ENCODE measurements around the gene SPSB2.
A peak's percentile ranks its signal among the peaks of the same experiment; 100 is the strongest.
"Not testable (repeated sequence)": the region's sequence is repeated elsewhere in the genome, so short reads cannot be mapped to it uniquely, and the experiment has no call there.

The SPSB2 gene

DNA sequence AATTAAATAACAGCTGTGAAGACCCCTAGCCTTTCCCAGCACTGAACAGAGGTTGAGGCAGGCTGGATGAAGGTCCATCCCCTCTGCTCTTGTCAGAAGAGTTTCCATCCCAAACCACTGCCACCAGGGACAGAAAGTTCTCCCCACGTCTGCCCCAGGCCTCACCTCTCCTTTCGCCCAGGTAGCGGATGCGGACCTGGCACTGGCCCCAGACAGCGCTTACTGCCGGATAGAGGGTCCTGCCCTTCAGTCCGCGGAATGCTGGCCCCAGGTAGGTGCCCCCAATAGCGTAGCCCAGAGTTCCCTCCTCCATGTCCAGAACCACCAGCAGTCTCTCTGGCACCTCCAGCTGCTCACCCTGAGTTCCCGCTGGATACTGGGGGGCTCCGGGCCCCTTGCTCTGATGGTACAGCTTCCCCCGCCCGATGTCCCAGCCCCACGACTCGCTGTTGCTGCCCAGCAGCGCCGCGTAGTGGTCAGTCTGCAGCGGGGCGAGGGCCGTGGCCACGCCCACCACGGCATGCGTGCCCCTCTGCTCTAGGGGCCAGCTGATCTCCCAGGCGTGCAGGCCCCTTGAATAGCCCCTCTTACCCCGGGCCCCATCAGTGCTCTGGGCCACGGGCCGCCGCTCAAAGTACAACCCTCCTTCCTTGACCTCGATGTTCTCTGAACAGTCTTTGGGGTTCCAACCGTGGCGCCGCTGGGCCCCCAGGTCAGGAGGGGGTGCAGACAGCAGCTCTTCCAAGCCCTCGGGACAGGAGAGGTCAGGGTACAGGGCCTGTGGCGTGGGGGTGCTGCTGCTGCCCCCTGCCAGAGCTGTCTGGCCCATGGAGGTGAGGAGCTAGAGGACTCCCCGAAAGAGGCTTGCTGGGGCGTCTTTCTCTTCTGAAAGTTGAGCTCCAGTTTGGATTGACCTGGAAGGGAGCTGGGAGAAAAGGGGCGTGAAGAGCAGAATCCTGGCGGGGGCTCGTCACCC is 742 bp downstream of the SPSB2 start:
- peak; percentile 65 for DNase-seq (ENCODE audit: low read depth, low spot score)
- peak overlapping the region; percentile 85 for H3K4me3 ChIP-seq (ENCODE audit: low read length)

DNA sequence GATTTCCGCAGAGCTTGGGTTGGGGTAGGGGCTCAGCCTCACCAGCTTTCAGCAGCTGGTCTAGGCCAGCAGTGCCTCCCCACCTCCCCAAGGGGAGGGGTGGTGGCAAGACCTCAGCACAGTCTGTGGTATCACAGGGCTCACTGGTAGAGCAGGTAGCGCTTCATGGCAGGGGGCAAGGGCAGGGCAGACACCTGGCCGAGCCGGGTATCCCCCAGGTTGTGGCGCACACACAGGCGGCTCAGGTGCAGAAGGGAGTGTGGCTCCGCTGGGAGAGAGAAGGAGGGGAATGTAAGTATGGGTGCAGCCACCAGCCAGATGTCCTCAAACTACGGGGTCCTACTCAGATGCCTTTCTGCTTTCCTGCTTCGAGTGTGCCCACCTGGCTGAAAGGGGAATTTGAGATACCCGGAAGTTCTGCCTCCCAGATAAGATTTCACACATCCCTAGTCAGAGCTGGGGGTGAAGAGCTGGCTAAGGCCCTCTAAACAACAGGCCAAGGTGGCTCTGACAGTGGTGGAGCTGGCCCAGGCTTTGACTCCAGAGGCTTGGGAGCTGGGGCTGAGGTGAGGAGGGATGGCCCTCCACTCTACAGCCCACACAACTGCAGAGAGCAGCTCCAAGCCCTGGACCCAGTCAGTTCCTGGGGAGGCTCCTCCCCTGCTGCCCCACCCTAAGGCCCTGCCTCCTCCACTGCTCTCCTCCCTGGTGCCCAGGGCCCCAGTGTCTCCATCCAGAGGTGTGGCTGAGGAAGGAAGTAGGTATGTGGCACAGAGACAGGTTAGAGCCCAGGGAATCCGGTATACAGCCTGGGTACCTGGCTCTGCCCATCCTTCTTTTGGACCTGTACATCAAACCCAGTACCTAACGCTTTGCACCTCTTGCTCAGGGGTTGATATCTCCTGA is 1.8 kb downstream of the SPSB2 start:
- no peak overlapping the region for H3K4me3 ChIP-seq (ENCODE audit: low read length)
- DNase-seq (ENCODE audit: low read depth, low spot score), result no peak

DNA sequence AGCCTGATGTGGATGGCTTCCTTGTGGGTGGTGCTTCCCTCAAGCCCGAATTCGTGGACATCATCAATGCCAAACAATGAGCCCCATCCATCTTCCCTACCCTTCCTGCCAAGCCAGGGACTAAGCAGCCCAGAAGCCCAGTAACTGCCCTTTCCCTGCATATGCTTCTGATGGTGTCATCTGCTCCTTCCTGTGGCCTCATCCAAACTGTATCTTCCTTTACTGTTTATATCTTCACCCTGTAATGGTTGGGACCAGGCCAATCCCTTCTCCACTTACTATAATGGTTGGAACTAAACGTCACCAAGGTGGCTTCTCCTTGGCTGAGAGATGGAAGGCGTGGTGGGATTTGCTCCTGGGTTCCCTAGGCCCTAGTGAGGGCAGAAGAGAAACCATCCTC is 2.8 kb downstream of the SPSB2 start:
- H3K4me3 ChIP-seq (ENCODE audit: low read length); DNase-seq (ENCODE audit: low read depth, low spot score): not testable (repeated sequence)

DNA sequence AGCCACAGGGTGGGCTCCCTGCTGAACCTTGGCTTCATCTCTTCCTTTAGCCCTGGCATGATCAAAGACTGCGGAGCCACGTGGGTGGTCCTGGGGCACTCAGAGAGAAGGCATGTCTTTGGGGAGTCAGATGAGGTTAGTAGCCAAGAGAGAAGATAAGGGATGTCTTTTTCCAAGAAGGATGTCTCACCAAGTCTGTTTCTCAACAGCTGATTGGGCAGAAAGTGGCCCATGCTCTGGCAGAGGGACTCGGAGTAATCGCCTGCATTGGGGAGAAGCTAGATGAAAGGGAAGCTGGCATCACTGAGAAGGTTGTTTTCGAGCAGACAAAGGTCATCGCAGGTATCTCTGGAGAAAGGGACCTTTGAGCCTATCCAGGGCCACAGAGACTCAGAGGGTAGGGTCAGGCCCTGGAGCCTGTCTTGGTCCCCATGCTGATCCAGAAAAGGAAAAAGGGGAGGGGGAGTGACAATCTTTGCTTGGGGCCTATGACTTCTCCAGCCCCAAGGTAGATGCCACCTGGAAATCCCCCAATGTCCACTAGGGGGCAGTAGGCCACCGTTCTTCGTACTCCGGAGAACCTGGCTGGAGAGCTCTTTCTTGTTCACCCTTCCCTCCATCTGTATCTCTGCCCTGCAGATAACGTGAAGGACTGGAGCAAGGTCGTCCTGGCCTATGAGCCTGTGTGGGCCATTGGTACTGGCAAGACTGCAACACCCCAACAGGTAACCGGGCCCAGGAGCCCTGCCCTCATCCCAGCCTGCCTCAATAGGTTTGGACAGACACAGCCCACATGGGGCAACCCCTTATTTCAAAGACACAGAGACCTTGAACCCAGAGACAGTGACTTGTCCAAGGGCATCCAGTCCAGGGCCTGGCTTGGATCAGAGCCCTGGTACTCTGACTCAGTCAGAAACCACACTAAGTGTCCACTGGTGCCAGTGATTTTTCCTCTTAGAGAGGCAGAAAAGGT is 3.8 kb downstream of the SPSB2 start:
- peak; percentile 76 for DNase-seq (ENCODE audit: low read depth, low spot score)
- H3K4me3 ChIP-seq (ENCODE audit: low read length), result peak overlapping the region; percentile 95

DNA sequence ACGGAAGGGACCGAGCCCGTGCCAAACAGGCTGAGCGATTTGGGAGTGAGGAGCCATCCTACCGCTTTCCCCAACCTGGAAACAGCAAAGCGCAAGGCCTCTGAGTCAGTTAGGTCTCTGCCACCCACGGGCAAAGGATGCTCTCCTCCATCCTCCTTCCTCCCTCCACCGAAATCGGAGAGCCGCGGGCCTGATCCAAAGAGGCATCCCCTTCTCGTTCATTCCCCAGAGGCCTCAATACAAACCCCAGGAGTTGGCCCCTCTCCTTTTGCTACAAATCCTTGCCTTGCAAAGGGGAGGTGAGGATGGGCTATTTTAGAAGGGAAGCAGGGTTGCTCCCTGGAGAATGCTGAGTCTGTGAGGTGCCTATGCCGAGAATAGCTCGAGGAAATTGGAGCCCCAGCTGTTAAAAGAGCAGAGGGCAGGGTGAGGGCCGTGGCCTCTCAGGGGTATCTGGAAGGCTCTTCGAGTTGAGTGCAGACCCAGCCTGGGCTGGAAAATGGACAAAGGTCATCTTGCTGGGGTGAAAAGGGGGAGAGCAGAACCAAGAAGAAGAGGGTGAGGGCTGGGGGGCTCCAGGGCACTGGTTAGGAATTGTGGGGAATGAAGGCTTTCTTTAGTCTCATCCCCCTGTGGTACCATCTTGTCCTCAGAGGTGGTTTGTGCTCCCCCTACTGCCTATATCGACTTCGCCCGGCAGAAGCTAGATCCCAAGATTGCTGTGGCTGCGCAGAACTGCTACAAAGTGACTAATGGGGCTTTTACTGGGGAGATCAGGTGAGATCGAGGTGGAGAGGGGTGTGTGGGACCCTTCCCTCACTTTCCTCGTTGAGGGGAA is 4.7 kb downstream of the SPSB2 start:
- H3K4me3 ChIP-seq (ENCODE audit: low read length), result peak overlapping the region; percentile 95
- DNase-seq (ENCODE audit: low read depth, low spot score), result peak; percentile 38

DNA sequence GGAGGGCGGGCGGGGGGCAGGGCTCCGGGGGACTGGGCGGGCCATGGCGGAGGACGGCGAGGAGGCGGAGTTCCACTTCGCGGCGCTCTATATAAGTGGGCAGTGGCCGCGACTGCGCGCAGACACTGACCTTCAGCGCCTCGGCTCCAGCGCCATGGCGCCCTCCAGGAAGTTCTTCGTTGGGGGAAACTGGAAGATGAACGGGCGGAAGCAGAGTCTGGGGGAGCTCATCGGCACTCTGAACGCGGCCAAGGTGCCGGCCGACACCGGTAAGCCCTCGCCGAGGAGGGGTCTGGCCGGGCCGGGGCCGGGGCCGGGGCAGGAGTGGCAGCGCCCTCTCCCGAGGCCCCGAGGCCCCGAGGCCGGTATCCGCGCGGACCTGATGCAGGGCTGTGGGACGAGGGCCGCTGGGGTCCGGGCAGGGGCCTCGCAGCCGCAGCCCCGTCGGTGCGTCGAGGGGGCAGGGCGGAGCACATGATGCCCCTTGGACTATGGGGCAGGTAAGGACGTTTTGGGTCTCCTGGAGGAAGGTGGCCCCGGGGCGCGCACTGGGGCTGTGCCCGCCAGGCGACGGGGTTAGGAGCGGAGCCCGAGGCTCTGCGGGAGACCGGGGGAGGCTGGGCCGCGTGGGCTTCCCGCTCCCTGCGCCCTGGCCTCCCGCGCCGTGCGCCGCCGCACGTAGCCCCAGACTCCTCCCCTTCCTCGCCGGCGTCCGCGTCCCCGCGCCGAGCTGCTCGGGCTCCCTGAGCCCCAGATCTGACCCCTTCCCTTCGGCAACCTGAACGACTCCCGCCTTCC is 5.5 kb downstream of the SPSB2 start, which contains the start of gene TPI1:
Gene TPI1 (plus strand): TSS at position 119 of the 798 bp plus-strand sequence. CDS start 36 bp downstream, at position 155.
- DNase-seq (ENCODE audit: low read depth, low spot score), result peak; percentile 53
- peak within 1 kb of the TSS; percentile 95 for H3K4me3 ChIP-seq (ENCODE audit: low read length)

DNA sequence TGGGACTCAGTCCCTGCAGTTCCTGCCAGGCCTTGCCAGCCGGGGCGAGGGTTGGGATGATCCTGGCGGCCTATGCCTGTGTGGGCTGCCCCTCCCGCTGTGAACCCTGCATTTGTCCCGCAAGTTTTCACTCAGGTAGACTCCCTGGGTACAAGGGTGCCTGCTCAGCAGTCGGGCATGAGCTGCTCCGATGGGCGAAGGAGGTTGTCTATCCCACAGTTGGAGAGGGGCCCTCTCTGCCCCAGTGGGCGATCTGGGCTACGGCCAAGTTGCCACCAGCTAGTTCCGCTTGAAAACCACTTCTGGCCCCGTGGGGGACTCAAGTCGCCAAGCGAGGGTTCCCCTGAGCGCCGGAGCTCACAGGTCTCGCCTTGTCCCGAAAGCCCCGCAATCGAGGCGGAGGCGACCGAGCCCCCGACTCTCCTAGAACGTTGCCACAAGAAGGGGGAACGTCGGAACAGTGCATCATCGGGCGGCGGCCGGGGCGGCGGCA is 6.1 kb downstream of the SPSB2 start:
- DNase-seq (ENCODE audit: low read depth, low spot score), result no peak

DNA sequence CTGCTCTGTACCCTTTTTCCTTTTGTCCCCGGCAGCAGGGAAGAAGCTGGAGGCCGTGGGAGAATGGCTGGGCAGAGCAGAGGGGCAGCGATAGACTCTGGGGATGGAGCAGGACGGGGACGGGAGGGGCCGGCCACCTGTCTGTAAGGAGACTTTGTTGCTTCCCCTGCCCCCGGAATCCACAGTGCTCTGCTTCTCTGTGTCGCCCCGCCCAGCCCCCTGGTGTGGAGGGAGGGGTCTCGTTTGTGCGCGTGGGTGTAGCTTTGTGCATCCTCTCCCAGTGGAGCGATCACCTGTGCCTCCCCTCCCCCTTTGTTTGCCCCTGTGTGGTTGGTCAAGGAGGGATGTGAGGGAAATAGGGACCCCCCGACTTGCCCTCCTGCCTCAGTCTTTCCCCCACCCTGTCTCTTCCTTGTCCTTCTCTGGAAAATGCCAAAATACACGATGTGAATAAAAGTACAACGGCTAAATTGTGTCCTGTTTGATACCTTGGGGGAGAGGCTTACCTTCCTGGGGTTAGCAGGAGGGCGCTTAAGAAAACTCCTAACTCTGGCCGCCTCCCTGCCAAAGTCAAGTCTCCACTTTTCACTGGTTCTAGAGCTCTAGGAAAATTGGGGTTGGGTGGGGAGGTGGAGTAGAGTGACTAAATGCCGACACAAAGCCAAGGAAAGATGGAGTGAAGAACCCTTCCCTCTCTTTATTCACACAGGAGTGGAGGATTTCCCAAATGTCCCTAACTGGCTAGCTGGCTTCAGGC is 6.8 kb downstream of the SPSB2 start:
- H3K4me3 ChIP-seq (ENCODE audit: low read length), result no peak overlapping the region

More for the DNA sequence above, 6.1 kb downstream of the SPSB2 start:
- H3K4me3 ChIP-seq (ENCODE audit: low read length), result peak overlapping the region; percentile 95

DNA sequence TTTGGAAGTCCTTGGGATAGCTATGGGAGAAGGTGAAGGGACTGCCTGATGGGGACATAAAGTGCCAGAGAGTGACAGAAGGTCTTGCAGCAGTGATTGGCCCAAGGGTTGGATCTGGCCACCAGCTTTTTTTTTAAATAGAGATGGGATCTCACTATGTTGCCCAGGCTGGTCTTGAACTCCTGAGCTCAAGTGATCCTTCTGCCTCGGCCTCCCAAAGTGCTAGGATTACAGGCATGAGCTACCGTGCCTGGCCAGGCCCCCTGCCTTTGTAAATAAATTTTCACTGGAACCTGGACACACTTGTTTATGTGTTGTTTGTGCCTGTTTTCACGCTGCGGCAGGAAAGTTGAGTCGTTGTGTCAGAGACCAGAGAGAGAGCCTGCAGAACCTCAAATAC is 7.8 kb downstream of the SPSB2 start:
- not testable (repeated sequence) for DNase-seq (ENCODE audit: low read depth, low spot score); H3K4me3 ChIP-seq (ENCODE audit: low read length)

More for the DNA sequence above, 6.8 kb downstream of the SPSB2 start:
- no peak for DNase-seq (ENCODE audit: low read depth, low spot score)

DNA sequence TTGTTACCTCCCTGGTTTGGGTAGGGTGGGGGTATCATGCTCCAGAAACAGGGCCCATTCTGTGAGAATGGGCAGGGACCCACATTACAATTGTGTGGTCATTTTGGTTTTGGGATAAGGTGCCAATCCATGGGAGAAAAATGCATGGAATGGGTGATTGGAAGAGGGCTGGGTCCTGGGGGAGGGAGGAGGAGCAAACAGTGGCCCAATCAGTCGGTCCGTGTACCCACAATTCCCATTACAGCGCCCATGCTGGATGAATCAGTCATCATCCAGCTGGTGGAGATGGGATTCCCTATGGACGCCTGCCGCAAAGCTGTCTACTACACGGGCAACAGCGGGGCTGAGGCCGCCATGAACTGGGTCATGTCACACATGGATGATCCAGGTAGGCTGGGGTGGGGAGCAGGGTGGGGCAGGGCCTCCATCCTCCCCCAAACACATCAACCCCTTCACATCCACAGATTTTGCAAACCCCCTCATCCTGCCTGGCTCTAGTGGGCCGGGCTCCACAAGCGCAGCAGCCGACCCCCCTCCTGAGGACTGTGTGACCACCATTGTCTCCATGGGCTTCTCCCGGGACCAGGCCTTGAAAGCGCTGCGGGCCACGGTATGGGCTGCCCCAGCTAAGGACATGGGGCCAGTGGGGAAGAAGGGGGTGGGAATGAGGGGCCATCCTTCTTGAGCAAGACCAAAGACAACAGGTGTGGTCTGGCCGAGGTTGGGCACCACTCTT is 9.3 kb downstream of the SPSB2 start:
- no peak for DNase-seq (ENCODE audit: low read depth, low spot score)
- H3K4me3 ChIP-seq (ENCODE audit: low read length), result no peak overlapping the region

DNA sequence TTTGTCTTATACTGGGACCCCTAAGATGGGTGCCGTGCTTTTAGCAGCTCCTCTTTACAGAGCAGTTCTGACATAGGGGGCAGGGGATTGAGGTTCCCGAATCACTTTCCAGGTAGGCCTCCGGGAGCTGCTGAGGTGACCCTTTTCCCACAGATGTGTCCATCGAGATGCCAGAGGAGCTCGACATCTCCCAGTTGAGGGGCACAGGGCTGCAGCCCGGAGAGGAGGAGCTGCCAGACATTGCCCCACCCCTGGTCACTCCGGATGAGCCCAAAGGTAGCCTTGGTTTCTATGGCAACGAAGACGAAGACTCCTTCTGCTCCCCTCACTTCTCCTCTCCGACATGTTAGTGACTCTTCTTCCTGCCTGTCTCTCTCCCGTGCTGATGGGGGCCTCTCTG is 10.1 kb downstream of the SPSB2 start:
- DNase-seq (ENCODE audit: low read depth, low spot score), result no peak
- H3K4me3 ChIP-seq (ENCODE audit: low read length), result no peak overlapping the region

DNA sequence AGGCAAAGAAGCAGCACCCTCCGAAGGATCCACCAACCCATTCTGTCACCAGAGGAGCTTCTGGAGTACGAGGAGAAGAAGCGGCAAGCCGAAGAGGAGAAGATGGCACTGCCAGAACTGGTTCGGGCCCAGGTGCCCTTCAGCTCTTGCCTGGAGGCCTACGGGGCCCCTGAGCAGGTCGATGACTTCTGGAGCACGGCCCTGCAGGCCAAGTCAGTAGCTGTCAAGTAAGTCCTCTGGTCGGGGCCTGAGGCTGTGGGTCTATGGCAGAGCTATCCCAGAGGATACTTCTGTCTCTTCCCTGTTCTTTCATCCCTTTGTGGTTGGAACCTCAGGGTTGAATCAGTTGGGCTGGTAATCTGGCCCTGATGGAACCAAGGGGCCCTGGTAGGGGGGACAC is 11.7 kb downstream of the SPSB2 start:
- no peak for DNase-seq (ENCODE audit: low read depth, low spot score)
- H3K4me3 ChIP-seq (ENCODE audit: low read length), result no peak overlapping the region

DNA sequence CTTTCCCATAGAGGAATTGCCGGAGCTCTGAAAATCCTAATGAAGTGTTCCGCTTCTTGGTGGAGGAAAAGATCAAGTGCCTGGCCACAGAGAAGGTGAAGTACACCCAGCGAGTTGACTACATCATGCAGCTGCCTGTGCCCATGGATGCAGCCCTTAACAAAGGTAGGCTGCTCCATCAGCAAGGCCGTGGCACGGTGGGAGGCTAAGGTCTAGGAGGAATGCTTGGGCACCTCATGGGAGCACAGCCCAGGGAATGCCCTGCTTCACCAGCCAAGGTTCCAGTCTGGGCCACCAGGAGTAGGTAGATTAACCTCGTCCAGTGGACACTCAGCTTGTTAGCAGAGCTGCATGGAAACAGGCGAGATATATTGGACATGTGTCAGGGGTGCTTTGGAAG is 12.2 kb downstream of the SPSB2 start:
- no peak for DNase-seq (ENCODE audit: low read depth, low spot score)
- H3K4me3 ChIP-seq (ENCODE audit: low read length), result no peak overlapping the region

DNA sequence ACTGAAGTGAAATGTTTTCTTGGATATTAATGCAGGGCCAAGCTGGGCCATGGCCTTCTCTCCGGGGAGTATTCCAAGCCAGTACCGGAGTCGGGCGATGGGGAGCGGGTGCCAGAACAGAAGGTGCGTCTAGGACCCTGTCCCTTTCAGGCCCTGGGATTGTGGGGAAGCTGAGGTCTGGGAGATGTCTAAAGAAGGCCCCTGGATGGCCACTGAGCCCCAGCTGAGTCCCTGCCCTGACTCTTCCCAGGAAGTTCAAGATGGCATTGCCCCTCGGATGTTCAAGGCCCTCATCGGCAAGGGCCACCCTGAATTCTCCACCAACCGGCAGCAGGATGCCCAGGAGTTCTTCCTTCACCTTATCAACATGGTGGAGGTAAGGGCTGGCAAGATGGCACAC is 13.0 kb downstream of the SPSB2 start:
- no peak overlapping the region for H3K4me3 ChIP-seq (ENCODE audit: low read length)
- DNase-seq (ENCODE audit: low read depth, low spot score), result no peak

DNA sequence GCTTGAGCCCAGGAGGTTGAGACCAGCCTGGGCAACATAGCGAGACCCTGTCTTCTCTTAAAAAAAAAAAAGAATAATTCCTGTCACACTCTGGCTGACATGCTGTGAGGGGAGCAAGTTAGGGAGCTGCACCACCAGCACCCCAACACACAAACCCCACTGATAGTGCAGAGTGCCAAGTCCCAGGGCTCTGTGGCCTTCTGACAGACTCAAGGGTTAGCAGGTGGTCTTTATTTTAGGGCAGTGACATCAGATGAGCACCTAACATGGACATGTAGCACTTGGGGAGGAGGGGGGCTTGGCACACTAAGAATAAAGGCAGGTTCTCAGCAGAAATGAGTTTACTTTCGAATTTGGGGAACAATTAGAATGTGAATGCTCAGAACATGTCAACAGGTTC is 14.3 kb downstream of the SPSB2 start:
- H3K4me3 ChIP-seq (ENCODE audit: low read length), result no peak overlapping the region
- DNase-seq (ENCODE audit: low read depth, low spot score), result no peak

DNA sequence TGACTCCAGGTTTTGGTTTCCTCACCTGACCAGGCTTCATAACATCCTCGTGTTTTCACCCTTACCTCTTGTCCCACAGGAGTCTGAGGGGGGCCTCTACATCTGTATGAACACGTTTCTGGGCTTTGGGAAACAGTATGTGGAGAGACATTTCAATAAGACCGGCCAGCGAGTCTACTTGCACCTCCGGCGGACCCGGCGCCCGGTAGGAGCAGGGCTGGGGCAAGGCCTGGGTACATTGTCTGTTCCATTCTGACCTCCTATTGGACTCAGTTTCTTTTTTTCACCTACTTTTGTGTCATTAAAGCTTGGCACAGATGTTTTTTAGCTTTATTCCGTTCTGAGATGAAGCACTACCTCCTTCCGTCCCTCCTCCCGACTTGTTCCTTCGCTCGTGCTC is 17.8 kb downstream of the SPSB2 start:
- no peak for DNase-seq (ENCODE audit: low read depth, low spot score)

More for the DNA sequence above, 17.8 kb downstream of the SPSB2 start:
- H3K4me3 ChIP-seq (ENCODE audit: low read length), result no peak overlapping the region

Data from Jurkat, Clone E6-1 (cell line).